OCI-LY1 (cell line): ENCODE data around the gene SUSD1.

Experiments
- CTCF ChIP-seq: fragments of 200-600 bp; sonication (generic), shearing (Covaris generic); IDR thresholded peaks from 2 replicates; pipeline ENCODE4 v1.5.1; 2017; ENCODE audit warnings: mild to moderate bottlenecking, antibody characterized with exemption, low read length, moderate library complexity, mixed read lengths
- EZH2 ChIP-seq: fragments of 200-600 bp; sonication (generic), shearing (Covaris generic); IDR thresholded peaks from 2 replicates; pipeline ENCODE4 v1.8.0; 2017; ENCODE audit warnings: borderline replicate concordance, mixed run types, mild to moderate bottlenecking, antibody characterized with exemption, low read length, moderate library complexity, mixed read lengths

GRCh38 chr9:112093147-112093869, 81.8 kb downstream of the SUSD1 start:
- TF ChIP-seq CTCF (no peak), EZH2 (no peak)
